Vagina (tissue), 2 donors: ENCODE measurements around the gene SMG6.

Experiments
- POLR2A ChIP-seq, 2 donors: fragments of 450-650 bp; IDR thresholded peaks; one replicate each; pipeline ENCODE4 v1.6.1; 2017; ENCODE audit warnings: antibody characterized with exemption in 2 of 2, mild to moderate bottlenecking in 2 of 2, moderate library complexity in 2 of 2
- POLR2AphosphoS5 ChIP-seq, 2 donors: sonication (generic); formaldehyde crosslinking; IDR thresholded peaks; one replicate each; pipeline ENCODE4 v1.9.0; 2017; ENCODE audit warnings: antibody characterized with exemption in 2 of 2, mild to moderate bottlenecking in 2 of 2, low read depth in 1 of 2; ENCODE audit not compliant: insufficient read depth in 1 of 2
- TF ChIP-seq, protein P1 (sequence below), 3 experiments: fragments of 450-650 bp in 2 of 3; fragments of 200-600 bp in 1 of 3; sonication (generic) in 1 of 3; IDR thresholded peaks; one replicate each; pipeline ENCODE4 v1.5.1; 2017 to 2019; ENCODE audit warnings: antibody characterized with exemption in 3 of 3, mild to moderate bottlenecking in 2 of 3, moderate library complexity in 2 of 3

DNA sequence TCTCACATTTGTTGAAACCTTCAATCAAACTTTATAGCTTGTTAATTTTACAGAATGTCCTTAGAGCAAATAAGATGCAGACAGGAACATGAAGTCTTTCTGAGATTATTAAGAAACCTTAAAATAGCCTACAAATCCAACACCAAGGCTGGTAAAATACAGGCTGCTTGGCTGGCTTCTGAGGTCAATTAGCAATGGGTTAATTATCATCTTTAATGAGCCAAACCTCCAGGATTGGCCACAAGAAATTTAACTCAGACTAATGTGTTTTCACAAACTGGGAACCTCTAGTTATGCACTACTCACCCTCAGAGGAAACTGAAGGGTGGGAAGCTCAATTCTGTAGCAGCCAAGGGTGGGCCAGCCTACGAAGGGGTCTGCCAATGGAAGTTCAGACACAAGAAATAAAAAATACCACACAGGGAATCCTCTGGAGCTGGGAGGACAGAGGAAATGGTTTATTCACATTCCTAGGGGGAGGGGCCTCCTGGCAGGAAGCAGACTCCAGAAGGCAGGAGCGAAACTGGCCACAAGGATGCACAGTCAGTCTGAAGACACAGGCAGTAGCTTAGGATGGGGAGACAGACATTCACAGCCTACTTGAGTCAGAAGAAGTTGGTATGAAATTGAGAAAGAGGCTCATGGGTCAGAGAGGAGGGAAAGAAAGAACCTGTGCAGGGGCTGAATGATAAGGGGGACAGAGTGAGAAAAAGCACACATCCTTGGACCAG is 212.6 kb downstream of the SMG6 start:
- no peak for TF ChIP-seq POLR2A (IDR thresholded peaks at IDR 0.05)
- TF ChIP-seq, protein P1, sequence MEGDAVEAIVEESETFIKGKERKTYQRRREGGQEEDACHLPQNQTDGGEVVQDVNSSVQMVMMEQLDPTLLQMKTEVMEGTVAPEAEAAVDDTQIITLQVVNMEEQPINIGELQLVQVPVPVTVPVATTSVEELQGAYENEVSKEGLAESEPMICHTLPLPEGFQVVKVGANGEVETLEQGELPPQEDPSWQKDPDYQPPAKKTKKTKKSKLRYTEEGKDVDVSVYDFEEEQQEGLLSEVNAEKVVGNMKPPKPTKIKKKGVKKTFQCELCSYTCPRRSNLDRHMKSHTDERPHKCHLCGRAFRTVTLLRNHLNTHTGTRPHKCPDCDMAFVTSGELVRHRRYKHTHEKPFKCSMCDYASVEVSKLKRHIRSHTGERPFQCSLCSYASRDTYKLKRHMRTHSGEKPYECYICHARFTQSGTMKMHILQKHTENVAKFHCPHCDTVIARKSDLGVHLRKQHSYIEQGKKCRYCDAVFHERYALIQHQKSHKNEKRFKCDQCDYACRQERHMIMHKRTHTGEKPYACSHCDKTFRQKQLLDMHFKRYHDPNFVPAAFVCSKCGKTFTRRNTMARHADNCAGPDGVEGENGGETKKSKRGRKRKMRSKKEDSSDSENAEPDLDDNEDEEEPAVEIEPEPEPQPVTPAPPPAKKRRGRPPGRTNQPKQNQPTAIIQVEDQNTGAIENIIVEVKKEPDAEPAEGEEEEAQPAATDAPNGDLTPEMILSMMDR (IDR thresholded peaks at IDR 0.05), result peak in 1 of 3 experiments; percentile 42
- TF ChIP-seq POLR2AphosphoS5 (IDR thresholded peaks at IDR 0.05; ENCODE audit: insufficient read depth in 1 of 2, low read depth in 1 of 2), result no peak
